IPS-11a (cell line): ENCODE results near the gene MNT.
"Not testable (repeated sequence)": the region's sequence is repeated elsewhere in the genome, so short reads cannot be mapped to it uniquely, and the experiment has no call there.

Source experiments
- H3K4me3 ChIP-seq: one replicate; pipeline ENCODE4 v1.5.1; 2013; ENCODE audit warnings: low read depth, low read length, control low read depth

MNT gene

DNA sequence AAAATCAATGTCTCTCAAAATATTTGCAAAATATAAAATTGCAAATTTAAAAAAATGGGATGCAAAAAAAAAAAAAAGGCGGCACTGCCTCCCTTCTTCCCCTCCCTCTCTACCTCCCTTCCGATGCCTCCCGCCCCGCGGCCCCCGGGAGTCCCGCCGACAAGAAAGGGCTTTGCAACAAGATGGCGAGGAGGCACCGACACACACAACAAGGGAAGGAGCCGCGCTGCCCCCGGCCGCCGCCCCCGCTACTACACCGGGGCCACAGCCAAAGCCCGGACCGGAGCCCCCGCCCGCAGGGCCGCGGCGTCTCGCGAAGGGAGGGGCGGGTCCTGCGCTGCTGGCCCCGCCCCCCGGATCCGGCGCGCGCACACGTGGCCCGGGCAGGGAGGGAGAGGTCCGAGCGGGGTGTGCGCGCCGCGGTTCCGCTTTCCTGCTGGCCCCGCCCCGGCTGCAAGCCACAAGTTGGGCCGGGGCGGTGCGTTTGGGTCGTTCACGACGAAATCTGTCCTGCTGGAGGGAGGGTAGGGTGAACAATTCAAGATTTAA lies at the start of gene MNT:
TSS of gene MNT (minus strand) at position 184 of the 549 bp plus-strand sequence. CDS start 348 bp downstream, outside the sequence.
- H3K4me3 ChIP-seq = peak within 1 kb of the TSS; percentile 94

DNA sequence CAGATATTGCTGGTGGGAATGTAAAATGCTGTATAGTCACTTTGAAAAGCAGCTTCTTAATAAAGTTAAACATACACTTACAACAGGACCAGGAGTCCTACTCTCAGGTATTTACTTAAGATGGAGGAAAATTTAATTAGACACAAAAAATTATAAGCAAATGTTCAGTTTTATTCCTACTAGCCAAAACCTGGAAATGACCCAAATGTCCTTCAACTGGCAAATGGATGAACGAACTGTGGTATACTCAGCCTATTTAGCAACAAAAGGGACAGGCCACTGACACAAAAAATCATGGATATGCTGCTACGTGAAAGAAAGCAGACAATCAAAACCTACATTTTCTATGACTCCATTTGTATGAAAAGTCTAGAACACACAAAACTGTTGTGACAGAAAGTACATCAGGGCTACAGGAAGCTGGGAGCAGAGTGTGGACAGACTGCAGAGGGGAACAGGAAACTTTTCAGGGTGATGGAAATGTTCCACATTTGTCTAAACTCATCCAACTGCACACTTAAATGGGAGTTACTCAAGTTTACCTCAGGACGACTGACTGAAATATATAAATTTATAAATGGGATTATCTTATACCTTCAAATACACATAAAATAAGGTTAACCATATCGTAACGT lies 49.3 kb upstream of the MNT start:
- H3K4me3 ChIP-seq = no peak overlapping the region

DNA sequence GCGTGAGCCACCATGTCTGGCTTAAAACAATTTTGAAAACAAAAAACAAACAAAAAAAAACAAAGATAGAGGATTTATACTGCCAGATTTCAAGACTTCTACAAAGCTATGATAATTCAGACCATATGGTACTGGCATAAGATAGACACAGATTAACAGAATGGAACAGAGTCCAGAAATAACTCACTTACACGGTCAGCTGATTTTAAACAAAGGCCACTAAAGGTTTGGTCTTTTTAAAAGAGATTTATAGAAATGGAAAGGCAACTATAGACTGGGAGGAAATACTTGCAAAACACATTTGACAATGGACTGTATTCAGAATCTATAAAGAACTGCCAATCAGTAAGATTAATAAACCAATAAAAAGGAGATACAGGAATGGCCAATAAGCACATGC lies 48.6 kb upstream of the MNT start:
- H3K4me3 ChIP-seq = no peak overlapping the region

- H3K4me3 ChIP-seq = not testable (repeated sequence)
Measured at GRCh38 chr17:2447479-2447878, 46.6 kb upstream of the MNT start.

- no peak overlapping the region for H3K4me3 ChIP-seq
Measured at GRCh38 chr17:2445638-2446037, 44.8 kb upstream of the MNT start.

DNA sequence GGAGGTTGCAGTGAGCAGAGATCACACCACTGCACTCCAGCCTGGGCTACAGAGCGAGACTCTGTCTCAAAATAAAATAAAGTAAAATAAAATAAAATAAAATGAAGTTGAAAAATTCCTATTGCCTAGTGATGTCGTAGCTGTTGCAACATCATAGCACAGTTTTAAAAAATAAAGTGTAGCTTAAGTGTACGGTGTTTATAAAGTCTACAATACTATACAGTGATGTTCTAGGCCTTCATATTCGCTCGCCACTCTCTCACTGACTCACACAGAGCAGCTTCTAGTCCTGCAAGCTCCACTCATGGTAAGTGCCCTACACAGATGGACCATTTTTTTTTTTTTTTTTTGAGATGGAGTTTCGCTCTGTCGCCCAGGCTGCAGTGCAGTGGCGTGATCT lies 43.5 kb upstream of the MNT start:
- no peak overlapping the region for H3K4me3 ChIP-seq

GRCh38 chr17:2442166-2442565 lies 41.3 kb upstream of the MNT start:
- no peak overlapping the region for H3K4me3 ChIP-seq

- H3K4me3 ChIP-seq = no peak overlapping the region
Measured at GRCh38 chr17:2440930-2441329, 40.1 kb upstream of the MNT start.

DNA sequence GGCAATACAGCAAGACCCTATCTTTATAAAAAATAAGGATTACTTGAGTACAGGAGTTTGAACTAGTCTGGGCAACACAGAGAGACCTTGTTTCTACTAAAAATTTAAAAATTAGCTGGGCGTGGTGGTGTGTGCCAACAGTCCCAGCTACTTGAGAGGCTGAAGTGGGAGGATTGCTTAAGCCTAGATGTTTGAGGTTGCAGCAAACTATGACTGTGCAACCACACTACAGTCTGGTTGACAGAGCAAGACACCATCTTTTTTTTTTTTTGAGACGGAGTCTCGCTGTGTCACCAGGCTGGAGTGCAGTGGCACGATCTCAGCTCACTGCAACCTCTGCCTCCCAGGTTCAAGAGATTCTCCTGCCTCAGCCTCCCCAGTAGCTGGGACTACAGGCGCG lies 39.1 kb upstream of the MNT start:
- not testable (repeated sequence) for H3K4me3 ChIP-seq

GRCh38 chr17:2438823-2439222 lies 38.0 kb upstream of the MNT start:
- H3K4me3 ChIP-seq = no peak overlapping the region

- H3K4me3 ChIP-seq = no peak overlapping the region
Measured at GRCh38 chr17:2436316-2436905, 35.6 kb upstream of the MNT start.

- no peak overlapping the region for H3K4me3 ChIP-seq
Measured at GRCh38 chr17:2435862-2436261, 35.0 kb upstream of the MNT start.

- no peak overlapping the region for H3K4me3 ChIP-seq
Measured at GRCh38 chr17:2435181-2435741, 34.4 kb upstream of the MNT start.

DNA sequence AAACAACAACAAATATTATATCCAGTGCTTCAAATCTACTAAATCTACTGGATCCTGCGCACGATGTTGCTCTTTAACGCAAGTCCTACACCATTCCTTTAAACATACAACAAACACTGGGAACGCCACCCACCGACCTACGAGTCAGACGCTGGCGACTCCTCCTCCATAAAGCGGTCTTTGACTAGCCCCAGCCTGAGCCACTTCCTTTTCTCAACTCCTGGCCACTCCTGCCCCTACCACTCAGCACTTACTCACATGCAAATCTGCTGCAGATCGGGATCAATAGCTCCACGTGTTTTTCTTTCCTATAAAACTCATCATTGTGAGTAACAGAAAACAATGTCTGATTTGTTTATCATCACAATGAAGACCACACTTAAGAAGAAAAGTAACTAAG lies 32.8 kb upstream of the MNT start:
- H3K4me3 ChIP-seq = no peak overlapping the region

GRCh38 chr17:2427910-2428309 lies 27.1 kb upstream of the MNT start:
- H3K4me3 ChIP-seq = no peak overlapping the region

- H3K4me3 ChIP-seq = no peak overlapping the region
Measured at GRCh38 chr17:2427215-2427614, 26.4 kb upstream of the MNT start.

DNA sequence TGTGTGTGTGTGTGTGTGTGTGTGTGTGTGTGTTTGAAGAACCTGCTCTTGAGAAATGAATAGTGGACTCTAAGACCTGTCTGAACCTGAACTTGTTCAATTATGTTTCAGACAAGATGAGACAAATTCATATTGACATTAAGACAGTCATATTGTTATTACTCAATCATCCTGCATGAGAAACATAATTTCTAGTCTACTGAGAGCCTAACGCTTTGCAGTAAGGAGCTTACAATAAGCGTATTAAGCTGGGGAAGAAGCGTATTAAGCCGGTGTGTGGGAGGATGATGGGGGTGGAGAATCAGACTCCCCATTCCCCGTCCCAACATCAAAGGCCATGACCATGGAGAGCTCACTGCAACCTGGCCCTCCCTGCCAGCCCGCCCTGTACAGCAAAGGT lies 22.4 kb upstream of the MNT start:
- H3K4me3 ChIP-seq = no peak overlapping the region

DNA sequence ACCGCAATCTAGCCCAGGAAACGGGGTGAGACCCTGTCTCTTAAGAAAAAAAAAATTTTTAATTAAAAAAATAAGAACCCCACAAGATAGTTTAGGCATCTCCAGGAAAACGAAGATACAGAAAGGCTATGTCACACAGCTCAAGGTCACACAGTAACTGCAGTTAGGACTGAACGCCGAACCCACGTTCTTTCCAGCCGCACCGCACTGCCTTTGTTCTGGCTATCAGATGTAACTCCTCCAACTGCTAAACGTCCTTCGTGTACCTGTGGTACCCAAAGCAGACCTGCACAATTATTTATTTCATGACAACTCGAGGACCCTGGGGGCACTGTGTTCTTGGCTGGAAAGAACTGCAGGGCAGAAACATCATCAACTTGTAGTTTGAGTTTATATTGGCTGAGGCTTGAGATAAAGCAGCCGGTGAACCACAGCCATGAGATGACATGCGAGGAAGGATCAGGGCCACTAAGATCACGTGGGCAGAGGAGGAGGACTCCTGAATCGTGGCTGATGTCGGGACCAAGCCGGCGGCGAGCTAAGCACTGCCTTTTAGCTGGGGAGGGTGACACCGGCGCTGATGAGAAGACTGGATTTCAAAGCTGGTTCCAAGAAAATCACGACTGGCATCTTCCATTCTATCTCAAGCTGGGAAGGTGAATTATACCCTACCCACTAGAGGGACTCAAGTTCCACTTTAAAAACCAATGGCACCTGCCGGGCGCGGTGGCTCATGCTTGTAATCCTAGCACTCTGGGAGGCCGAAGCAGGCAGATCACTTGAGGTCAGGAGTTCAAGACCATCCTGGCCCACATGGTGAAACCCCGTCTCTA lies 20.7 kb upstream of the MNT start:
- H3K4me3 ChIP-seq = no peak overlapping the region

- H3K4me3 ChIP-seq = no peak overlapping the region
Measured at GRCh38 chr17:2420176-2420575, 19.3 kb upstream of the MNT start.

DNA sequence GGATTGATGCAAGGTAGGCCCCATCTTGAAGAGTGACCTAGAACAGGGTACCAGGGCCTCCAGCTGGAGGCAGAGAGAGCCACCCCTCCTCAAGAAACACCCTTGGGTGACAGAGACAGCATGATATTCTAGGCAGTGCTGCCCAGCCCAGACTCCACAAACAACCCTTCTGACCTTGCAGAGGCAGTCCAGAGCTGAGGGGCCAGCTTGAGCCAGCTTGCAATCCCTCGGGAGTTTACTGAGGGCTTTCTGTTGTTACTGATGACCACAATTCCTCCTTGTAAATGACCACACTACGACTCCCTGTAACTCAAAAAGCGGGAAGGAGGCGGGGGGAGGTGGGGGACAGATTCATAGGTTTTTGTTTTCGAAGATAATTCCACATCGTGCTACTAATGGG lies 18.6 kb upstream of the MNT start:
- H3K4me3 ChIP-seq = no peak overlapping the region

DNA sequence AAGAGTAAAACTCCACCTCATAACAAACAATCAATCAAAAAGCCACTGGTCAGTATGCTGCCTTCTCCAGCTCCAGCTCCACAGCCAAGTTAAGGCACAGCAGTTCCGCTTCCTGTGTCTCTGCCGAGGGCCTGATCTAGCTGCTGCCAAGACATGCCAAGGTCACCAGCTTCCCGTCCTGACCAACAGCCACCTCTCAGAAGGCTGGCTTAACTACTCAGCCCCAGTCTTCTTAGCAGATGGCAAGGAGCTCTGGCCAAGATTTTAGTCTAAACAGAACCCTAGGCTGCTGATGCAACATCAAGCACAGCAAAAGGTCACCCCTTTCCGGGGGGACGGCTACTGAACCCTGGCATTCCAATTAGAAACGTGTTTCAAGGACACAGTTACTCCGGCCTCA lies 17.7 kb upstream of the MNT start:
- H3K4me3 ChIP-seq = no peak overlapping the region
